GM18511 (cell line): Measurements from ENCODE around the gene DNAJC5.
A peak's percentile ranks its signal among the peaks of the same experiment; 100 is the strongest.

ENCODE experiments used
- ATAC-seq: cut with Tn5 transposase; IDR thresholded peaks from one replicate; pipeline ENCODE4 v1.9.1; 2021; ENCODE audit warnings: mild to moderate bottlenecking, moderate library complexity; ENCODE audit not compliant: unreplicated experiment

The DNAJC5 gene

DNA sequence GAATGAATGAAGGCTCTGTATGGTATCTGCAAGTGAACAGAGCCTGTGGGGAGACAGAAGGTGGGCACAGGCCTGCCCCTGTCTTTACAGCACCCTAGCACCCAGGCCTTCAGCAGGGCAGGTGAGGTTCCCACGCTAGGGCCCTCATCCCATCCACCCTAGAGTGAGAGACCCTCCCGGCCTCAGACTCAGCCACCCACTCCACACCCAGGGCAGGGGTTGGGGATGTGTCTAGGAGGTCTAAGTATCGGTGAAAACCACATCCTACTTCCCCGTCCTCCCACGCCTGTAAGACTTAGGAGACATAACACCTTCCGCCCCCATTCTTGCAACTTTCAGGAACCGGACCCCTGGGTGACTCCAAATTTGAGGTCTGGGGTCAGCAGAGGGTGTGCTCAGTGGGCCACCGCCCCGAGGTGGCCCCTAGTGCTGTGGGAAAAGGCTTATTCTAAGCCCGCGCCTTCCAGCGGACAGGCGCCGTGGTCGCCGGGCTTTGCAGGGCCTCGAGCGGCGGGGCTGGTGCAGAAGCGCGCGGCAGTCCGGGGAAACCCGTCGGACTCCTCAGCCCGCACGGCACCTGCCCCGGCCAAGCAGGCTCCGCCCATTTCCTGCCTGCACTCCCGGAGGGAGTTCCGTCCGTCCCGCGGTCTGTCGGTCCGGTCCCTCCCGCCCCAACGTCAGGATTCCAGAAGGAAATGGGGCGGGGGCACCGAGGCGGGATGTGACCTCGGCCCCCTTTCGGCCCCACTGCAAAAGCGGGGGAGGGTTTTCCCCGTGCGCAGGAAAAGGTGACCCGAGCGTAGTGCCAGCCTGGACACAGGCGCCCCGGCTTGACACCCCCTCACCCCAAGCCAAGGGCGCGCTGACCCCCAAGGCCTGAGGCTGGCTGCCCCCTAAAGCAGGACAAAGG is 83.6 kb downstream of the DNAJC5 start:
- ATAC-seq, result peak; percentile 42

DNA sequence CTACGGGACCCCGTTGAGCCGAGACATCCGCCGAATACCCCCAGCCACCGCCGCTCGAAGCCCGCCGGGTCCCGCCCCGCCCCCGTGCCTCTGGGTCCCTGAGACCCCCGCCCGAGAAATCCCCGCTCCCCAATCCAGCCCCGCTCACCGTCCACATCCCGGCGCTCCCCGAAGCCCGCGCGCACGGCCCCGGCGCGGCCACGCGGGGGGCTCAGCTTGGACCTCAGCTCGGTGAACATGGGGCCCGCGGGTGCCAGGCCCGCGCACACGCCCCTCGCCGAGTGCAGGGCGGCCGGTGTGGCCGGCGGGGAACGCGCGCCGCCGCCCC is 84.3 kb downstream of the DNAJC5 start:
- no peak for ATAC-seq

DNA sequence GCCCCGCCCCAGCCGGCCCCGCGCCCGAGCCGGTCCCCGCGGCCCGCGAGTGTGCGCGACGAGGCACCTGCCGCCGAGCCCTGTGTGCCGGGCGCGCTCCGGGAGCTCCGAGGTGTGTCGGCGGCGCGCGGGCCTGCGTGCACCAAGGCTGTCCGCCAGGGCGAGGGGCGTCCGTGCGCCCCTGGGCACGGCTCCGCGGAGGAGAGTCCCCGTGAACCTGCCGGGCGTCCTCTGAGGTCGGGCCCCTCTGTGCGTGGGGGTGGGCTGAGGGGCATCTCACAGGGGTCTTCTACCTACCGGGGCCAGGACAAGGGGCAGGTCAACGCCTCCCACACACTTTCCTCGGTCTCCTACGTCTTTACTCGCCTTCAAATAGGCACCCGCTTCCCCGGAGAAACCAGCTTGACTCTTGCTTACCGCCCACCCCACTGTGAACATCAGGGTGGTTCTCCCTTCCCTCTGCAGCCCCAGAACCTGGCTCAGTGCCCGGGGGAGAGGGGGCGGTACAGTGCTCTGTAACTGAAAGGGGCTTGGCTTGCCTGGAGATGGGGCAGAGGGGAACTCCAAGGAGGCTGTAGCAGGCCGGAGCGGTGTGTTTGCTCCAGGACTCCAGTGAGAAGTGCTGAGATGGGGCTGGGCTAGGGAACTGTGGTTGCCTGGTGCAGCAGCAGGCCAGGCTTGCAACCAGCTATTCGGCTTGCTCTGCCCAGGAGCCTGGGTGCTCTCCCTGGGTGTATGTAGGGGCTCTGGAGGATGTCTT is 84.8 kb downstream of the DNAJC5 start, which contains the start of gene SAMD10:
SAMD10 (minus strand) TSS at position 86 of the 760 bp plus-strand sequence. CDS start 175 bp downstream, outside the sequence.
- ATAC-seq, result peak; percentile 39

DNA sequence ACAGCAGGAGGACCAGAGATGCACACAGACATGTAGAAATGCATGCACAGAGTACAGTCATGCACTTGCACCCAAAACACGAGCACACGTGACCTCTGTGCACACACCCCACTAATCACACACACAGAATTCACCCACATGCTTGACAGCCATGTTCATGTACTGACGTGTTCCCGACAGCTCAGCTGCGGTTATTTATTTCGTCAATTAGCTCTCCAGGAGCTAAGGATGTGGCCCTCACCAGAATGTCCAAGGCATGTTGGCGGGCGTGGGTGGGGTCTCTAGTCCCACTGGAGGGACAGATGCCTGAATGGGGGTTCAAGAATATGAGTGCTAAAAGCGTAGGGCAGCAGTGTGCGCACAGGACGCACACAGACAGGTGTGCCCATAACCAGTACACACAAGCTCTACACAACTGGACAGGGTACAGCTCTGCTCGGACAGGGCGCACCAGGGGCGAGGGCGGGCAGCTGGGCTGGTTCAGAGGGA is 85.4 kb downstream of the DNAJC5 start:
- ATAC-seq, result no peak

DNA sequence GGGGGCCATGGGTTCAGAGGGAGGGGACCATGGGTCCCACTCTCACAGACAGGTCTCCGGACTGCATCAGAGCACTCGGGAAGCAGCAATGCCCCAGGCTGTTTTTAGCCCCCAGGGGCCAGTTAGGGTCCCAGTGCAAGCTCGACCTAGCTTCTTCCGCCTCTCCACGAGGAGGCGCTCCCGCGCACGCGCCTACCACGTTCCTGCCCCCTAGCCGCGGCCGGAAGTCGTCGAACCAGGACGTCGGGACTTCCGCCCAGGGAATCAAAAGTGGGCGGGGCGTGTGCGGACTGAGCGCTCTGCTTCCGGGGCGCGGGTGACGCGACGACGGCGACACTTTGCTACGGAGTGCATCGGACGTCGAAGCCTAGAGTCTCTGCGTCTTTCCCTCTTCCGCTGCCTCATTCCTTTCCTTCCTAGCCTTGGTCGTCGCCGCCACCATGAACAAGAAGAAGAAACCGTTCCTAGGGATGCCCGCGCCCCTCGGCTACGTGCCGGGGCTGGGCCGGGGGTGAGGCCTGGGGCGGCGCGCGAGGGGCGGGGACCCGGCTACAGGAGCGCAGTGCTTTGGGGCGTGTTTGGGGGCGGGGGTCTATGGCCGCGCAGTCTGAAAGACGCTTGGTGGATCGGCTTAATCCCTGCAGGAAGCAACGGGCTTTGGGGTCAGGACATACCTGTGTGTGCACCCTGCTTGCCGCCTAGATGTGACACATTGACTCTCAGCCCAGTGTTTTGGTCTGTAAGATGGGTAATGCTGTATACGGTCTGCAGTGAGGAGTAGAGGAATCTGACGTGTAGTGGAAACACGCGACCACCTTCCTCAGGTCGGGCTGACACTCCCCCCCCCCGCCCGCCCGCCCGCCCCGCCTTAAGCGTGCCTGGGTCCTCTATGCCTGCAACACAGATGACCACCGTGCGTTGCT is 86.1 kb downstream of the DNAJC5 start, which contains the start of gene PRPF6:
PRPF6 (plus strand) TSS at position 327 of the 923 bp plus-strand sequence; CDS start at position 441, 114 bp downstream.
- ATAC-seq, result peak; percentile 52

DNA sequence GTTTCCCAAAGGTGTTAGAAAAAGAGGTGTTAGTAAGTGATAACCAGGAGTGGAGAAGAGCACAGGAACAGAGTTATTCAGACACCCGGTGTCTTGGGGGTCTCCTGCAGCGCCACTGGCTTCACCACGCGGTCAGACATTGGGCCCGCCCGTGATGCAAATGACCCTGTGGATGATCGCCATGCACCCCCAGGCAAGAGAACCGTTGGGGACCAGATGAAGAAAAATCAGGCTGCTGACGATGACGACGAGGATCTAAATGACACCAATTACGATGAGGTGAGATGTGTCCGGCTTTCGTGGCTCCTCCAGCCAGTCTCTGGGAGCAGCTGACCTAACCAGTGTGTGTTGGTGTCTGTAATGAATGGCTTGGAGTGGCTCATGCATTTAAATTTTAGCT is 88.0 kb downstream of the DNAJC5 start:
- no peak for ATAC-seq
